ENCODE results near the gene LAMC1.

DNA sequence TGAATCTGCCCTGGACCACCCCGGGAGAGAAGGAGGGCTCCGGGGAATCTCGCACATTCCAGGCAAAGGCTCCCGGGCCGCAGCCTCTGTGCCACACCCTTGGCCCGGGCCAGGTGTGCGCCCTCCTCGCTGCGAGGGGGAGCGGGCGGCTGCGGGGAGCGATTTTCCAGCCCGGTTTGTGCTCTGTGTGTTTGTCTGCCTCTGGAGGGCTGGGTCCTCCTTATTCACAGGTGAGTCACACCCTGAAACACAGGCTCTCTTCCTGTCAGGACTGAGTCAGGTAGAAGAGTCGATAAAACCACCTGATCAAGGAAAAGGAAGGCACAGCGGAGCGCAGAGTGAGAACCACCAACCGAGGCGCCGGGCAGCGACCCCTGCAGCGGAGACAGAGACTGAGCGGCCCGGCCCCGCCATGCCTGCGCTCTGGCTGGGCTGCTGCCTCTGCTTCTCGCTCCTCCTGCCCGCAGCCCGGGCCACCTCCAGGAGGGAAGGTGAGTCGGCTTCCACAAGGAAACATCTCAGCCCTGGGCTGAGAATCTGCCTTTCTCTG lies 162.8 kb downstream of the LAMC1 start, which contains the start of gene LAMC2:
- TF ChIP-seq, protein P1, sequence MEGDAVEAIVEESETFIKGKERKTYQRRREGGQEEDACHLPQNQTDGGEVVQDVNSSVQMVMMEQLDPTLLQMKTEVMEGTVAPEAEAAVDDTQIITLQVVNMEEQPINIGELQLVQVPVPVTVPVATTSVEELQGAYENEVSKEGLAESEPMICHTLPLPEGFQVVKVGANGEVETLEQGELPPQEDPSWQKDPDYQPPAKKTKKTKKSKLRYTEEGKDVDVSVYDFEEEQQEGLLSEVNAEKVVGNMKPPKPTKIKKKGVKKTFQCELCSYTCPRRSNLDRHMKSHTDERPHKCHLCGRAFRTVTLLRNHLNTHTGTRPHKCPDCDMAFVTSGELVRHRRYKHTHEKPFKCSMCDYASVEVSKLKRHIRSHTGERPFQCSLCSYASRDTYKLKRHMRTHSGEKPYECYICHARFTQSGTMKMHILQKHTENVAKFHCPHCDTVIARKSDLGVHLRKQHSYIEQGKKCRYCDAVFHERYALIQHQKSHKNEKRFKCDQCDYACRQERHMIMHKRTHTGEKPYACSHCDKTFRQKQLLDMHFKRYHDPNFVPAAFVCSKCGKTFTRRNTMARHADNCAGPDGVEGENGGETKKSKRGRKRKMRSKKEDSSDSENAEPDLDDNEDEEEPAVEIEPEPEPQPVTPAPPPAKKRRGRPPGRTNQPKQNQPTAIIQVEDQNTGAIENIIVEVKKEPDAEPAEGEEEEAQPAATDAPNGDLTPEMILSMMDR (IDR thresholded peaks at IDR 0.05) = peak in 5 of 6 experiments; percentile 25 to 62 (median 43)
- TF ChIP-seq POLR2A (IDR thresholded peaks at IDR 0.05) = peak in 3 of 4 donors; percentile 37 to 56 (median 45)
